OCI-LY3 (cell line): Measurements from ENCODE around the gene CDNF.

Experiments
- H2AFZ ChIP-seq: fragments of 200-600, 300-600 bp; shearing (Covaris generic); 2 replicates; pipeline ENCODE4 v1.6.0; 2014; ENCODE audit warnings: antibody characterized with exemption, low read depth, low read length
- H3K27ac ChIP-seq: fragments of 200-600, 300-600 bp; sonication (generic); 2 replicates; pipeline ENCODE4 v1.5.1; 2014; ENCODE audit warnings: mild to moderate bottlenecking, low read length, moderate library complexity, mixed read lengths
- H3K27me3 ChIP-seq: fragments of 200-600, 300-600 bp; sonication (generic); 2 replicates; pipeline ENCODE4 v1.6.1; 2014; ENCODE audit warnings: low read depth, low read length, mixed read lengths
- H3K36me3 ChIP-seq: fragments of 200-600, 300-600 bp; sonication (generic); replicated peaks from 2 replicates; pipeline ENCODE3; 2014; ENCODE audit warnings: low read depth, low read length, mixed read lengths
- H3K4me1 ChIP-seq: fragments of 300-600, 200-600 bp; sonication (generic); 2 replicates; pipeline ENCODE4 v1.6.1; 2014; ENCODE audit warnings: low read length, mixed read lengths
- H3K4me2 ChIP-seq: fragments of 200-600, 300-600 bp; sonication (generic); 2 replicates; pipeline ENCODE4 v1.6.1; 2014; ENCODE audit warnings: low read length, mixed read lengths
- H3K4me3 ChIP-seq: fragments of 300-600, 200-600 bp; sonication (generic); 2 replicates; pipeline ENCODE4 v1.5.1; 2014; ENCODE audit warnings: antibody characterized with exemption, mild to moderate bottlenecking, low read length, moderate library complexity
- H3K79me2 ChIP-seq: fragments of 300-600, 200-600 bp; shearing (Covaris generic); 2 replicates; pipeline ENCODE4 v1.6.1; 2014; ENCODE audit warnings: mild to moderate bottlenecking, low read length, mixed read lengths
- H3K9ac ChIP-seq: fragments of 300-600, 200-600 bp; shearing (Covaris generic); 2 replicates; pipeline ENCODE4 v1.6.0; 2014; ENCODE audit warnings: mild to moderate bottlenecking, low read length, moderate library complexity
- H3K9me3 ChIP-seq: fragments of 200-600, 300-600 bp; shearing (Covaris generic); 2 replicates; pipeline ENCODE4 v1.6.1; 2014; ENCODE audit warnings: low read length, mixed read lengths; ENCODE audit not compliant: insufficient read depth
- H4K20me1 ChIP-seq: fragments of 200-600, 300-600 bp; sonication (generic); 2 replicates; pipeline ENCODE4 v1.6.1; 2016; ENCODE audit warnings: low read length, mixed read lengths; ENCODE audit not compliant: insufficient read depth
- CTCF ChIP-seq: fragments of 200-600, 300-600 bp; sonication (generic); IDR thresholded peaks from 2 replicates; pipeline ENCODE4 v1.5.1; 2014; ENCODE audit warnings: antibody characterized with exemption, low read length, low read depth
- EZH2phosphoT487 ChIP-seq: fragments of 200-600 bp; shearing (Covaris generic); IDR thresholded peaks from 2 replicates; pipeline ENCODE4 v1.6.1; 2018; ENCODE audit warnings: antibody characterized with exemption, mixed run types, low read depth

The CDNF gene

GRCh38 chr10:14784459-14785055 is 53.3 kb downstream of the CDNF start:
- Histone ChIP-seq H3K4me1 (no peaks in the 10 kb centered on the region), H3K4me2 (no peak overlapping the region), H3K9ac (no peak overlapping the region), H3K27ac (no peak overlapping the region), H4K20me1 (no peaks in the 10 kb centered on the region), H3K4me3 (no peak overlapping the region), H3K36me3 (no peaks in the 10 kb centered on the region), H3K79me2 (no peaks in the 10 kb centered on the region), H3K27me3 (no peaks in the 10 kb centered on the region), H3K9me3 (no peaks in the 10 kb centered on the region), H2AFZ (no peak overlapping the region)
- no peak for TF ChIP-seq CTCF
- TF ChIP-seq EZH2phosphoT487, result no peak

- no peak overlapping the region for H3K4me2 ChIP-seq
- no peak overlapping the region for H2AFZ ChIP-seq
- H4K20me1 ChIP-seq, result no peaks in the 10 kb centered on the region
- no peaks in the 10 kb centered on the region for H3K4me1 ChIP-seq
- TF ChIP-seq EZH2phosphoT487, result no peak
- no peak for TF ChIP-seq CTCF
- H3K36me3 ChIP-seq, result no peaks in the 10 kb centered on the region
- no peaks in the 10 kb centered on the region for H3K9me3 ChIP-seq
- H3K4me3 ChIP-seq, result no peak overlapping the region
- H3K27me3 ChIP-seq, result no peaks in the 10 kb centered on the region
- H3K79me2 ChIP-seq, result no peaks in the 10 kb centered on the region
- no peak overlapping the region for H3K27ac ChIP-seq
- no peak overlapping the region for H3K9ac ChIP-seq
Measured at GRCh38 chr10:14782691-14783363, 55.0 kb downstream of the CDNF start.

GRCh38 chr10:14781763-14782162 is 56.1 kb downstream of the CDNF start:
- Histone ChIP-seq H3K4me2 (no peak overlapping the region), H2AFZ (no peak overlapping the region), H3K4me3 (no peak overlapping the region), H3K4me1 (no peaks in the 10 kb centered on the region), H4K20me1 (no peaks in the 10 kb centered on the region), H3K9ac (no peak overlapping the region), H3K9me3 (no peaks in the 10 kb centered on the region), H3K27ac (no peak overlapping the region), H3K79me2 (no peaks in the 10 kb centered on the region), H3K27me3 (no peaks in the 10 kb centered on the region), H3K36me3 (no peaks in the 10 kb centered on the region)
- TF ChIP-seq EZH2phosphoT487 (no peak), CTCF (no peak)

- Histone ChIP-seq H3K9ac (no peak overlapping the region), H3K27me3 (no peaks in the 10 kb centered on the region), H3K4me1 (no peaks in the 10 kb centered on the region), H3K4me3 (no peak overlapping the region), H3K9me3 (no peaks in the 10 kb centered on the region), H3K79me2 (no peaks in the 10 kb centered on the region), H3K4me2 (no peak overlapping the region), H4K20me1 (no peaks in the 10 kb centered on the region), H2AFZ (no peak overlapping the region), H3K36me3 (no peaks in the 10 kb centered on the region), H3K27ac (no peak overlapping the region)
- TF ChIP-seq EZH2phosphoT487 (no peak), CTCF (no peak)
Measured at GRCh38 chr10:14779001-14779651, 58.7 kb downstream of the CDNF start.
